ENCODE results near the gene RAB11B. TPM values are rescaled to one million over a fixed set of nuclear protein-coding genes. Genes with fewer than 3 reads are reported as not detected.

The RAB11B gene
- total RNA-seq, 1 experiment from 2014 or later: 140 TPM

DNA sequence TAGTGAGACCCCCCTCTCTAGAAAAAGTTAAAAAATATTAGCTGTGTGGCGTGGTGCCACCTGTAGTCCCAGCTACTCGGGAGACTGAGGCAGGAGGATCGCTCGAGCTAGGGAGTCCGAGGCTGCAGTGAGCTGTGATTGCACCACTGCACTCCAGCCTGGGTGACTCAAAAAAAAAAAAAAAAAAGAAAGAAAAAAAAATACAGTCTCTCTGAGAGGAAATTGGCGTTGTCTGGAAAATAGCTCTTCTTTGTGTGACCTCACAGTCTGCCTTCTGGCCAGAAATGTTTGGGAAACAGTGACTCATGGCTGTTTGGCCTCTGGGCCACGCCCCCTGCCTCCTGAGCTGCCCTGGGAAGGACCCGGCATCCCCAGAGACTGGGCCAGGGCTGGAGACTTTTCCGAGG lies 33.7 kb downstream of the RAB11B start:
- Histone ChIP-seq H3K36me3 (ENCODE audit: control insufficient read depth in 1 of 2, insufficient read depth in 2 of 2, low read length in 2 of 2) (no peaks in the 10 kb centered on the region), H4K20me1 (ENCODE audit: insufficient read depth) (no peaks in the 10 kb centered on the region), H3K9ac (ENCODE audit: low read length) (peak overlapping the region; percentile 36; the same call in 1 of the 2 replicates), H3K4me1 (ENCODE audit: control insufficient read depth in 1 of 2, insufficient read depth in 2 of 2, low read length in 2 of 2) (peaks cover 13 to 19% of the 10 kb centered on the region in 2 experiments), H3K9me3 (ENCODE audit: control insufficient read depth in 1 of 2, insufficient read depth in 1 of 2, low read depth in 1 of 2, low read length in 2 of 2) (no peaks in the 10 kb centered on the region), H3K79me2 (ENCODE audit: insufficient read depth, low read length) (no peaks in the 10 kb centered on the region), H3K4me2 (ENCODE audit: low read length) (peak overlapping the region; percentile 67), H3K27me3 (ENCODE audit: insufficient read depth, low read length) (no peaks in the 10 kb centered on the region), H2AFZ (ENCODE audit: low read depth, low read length, poor library complexity, severe bottlenecking) (no peak overlapping the region), H3K4me3 (replicated peaks in 1 of 2; ENCODE audit: low read depth in 1 of 2, low read length in 2 of 2) (peak overlapping the region in 1 of 2 experiments; percentile 16; a peak in 1 of 4 replicates), H3K9me2 (ENCODE audit: insufficient read depth) (no peaks in the 10 kb centered on the region), H3K27ac (ENCODE audit: low read depth, low read length) (peak overlapping the region; percentile 65)
- POLR2A ChIA-PET: interaction anchor here (0.6 to 1.6 kb wide), 7 partner anchors 10 to 90 kb away, joined by 3 to 12 read pairs (median 4); partner anchors contain the start of genes ANGPTL4, HNRNPM, MARCHF2 and ZNF414
- BruUV-seq (replicated peaks): no TSS peak
- RAD21 ChIA-PET (ENCODE audit: low non-redundant PET in 1 of 2, low total read pairs in 2 of 2, uncharacterized antibody in 2 of 2, unreplicated experiment in 2 of 2): no interaction called here
- DNase-seq (ENCODE audit: low read depth, low spot score) (peak; percentile 85), ATAC-seq (peak; percentile 91)
- CTCF ChIA-PET: interaction anchor here (0.6 to 1.7 kb wide), 2 partner anchors 11 to 69 kb away, joined by 3 to 21 read pairs; partner anchors contain the start of gene MARCHF2
- intact Hi-C loops (cut with micrococcal nuclease): no loop called here
- no peak for TF ChIP-seq EZH2 (IDR thresholded peaks at IDR 0.05)
- TF ChIP-seq CEBPB (IDR thresholded peaks at IDR 0.05; ENCODE audit: low read depth): 0 out of 2 replicates have a peak, but pooled peaks have one; percentile 56
- TF ChIP-seq RAD21 (IDR thresholded peaks at IDR 0.05; ENCODE audit: low read depth): peak; percentile 23; the same call in 1 of the 2 replicates
- TF ChIP-seq ELF1 (IDR thresholded peaks at IDR 0.05; ENCODE audit: borderline replicate concordance, low read depth): no peak
- TF ChIP-seq ZNF274 (IDR thresholded peaks at IDR 0.05; ENCODE audit: low read depth, low read length): no peak
- TF ChIP-seq, protein P1, sequence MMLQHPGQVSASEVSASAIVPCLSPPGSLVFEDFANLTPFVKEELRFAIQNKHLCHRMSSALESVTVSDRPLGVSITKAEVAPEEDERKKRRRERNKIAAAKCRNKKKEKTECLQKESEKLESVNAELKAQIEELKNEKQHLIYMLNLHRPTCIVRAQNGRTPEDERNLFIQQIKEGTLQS (IDR thresholded peaks at IDR 0.05): no peak
- TF ChIP-seq FOSL1 (IDR thresholded peaks at IDR 0.05; ENCODE audit: low read depth): peak; percentile 81
- TF ChIP-seq POLR2A (IDR thresholded peaks at IDR 0.05; ENCODE audit: borderline replicate concordance, extremely low read depth, insufficient read depth, insufficient read length): no peak
- TF ChIP-seq EZH2phosphoT487 (IDR thresholded peaks at IDR 0.05; ENCODE audit: borderline replicate concordance): no peak
- TF ChIP-seq, protein P2, sequence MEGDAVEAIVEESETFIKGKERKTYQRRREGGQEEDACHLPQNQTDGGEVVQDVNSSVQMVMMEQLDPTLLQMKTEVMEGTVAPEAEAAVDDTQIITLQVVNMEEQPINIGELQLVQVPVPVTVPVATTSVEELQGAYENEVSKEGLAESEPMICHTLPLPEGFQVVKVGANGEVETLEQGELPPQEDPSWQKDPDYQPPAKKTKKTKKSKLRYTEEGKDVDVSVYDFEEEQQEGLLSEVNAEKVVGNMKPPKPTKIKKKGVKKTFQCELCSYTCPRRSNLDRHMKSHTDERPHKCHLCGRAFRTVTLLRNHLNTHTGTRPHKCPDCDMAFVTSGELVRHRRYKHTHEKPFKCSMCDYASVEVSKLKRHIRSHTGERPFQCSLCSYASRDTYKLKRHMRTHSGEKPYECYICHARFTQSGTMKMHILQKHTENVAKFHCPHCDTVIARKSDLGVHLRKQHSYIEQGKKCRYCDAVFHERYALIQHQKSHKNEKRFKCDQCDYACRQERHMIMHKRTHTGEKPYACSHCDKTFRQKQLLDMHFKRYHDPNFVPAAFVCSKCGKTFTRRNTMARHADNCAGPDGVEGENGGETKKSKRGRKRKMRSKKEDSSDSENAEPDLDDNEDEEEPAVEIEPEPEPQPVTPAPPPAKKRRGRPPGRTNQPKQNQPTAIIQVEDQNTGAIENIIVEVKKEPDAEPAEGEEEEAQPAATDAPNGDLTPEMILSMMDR (IDR thresholded peaks at IDR 0.05 in 2 of 3, conservative IDR thresholded peaks at IDR 0.05 in 1 of 3; ENCODE audit: borderline replicate concordance in 1 of 3, insufficient read depth in 1 of 3, low read depth in 2 of 3, low read length in 2 of 3): no peak
- TF ChIP-seq, protein P3, sequence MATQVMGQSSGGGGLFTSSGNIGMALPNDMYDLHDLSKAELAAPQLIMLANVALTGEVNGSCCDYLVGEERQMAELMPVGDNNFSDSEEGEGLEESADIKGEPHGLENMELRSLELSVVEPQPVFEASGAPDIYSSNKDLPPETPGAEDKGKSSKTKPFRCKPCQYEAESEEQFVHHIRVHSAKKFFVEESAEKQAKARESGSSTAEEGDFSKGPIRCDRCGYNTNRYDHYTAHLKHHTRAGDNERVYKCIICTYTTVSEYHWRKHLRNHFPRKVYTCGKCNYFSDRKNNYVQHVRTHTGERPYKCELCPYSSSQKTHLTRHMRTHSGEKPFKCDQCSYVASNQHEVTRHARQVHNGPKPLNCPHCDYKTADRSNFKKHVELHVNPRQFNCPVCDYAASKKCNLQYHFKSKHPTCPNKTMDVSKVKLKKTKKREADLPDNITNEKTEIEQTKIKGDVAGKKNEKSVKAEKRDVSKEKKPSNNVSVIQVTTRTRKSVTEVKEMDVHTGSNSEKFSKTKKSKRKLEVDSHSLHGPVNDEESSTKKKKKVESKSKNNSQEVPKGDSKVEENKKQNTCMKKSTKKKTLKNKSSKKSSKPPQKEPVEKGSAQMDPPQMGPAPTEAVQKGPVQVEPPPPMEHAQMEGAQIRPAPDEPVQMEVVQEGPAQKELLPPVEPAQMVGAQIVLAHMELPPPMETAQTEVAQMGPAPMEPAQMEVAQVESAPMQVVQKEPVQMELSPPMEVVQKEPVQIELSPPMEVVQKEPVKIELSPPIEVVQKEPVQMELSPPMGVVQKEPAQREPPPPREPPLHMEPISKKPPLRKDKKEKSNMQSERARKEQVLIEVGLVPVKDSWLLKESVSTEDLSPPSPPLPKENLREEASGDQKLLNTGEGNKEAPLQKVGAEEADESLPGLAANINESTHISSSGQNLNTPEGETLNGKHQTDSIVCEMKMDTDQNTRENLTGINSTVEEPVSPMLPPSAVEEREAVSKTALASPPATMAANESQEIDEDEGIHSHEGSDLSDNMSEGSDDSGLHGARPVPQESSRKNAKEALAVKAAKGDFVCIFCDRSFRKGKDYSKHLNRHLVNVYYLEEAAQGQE (IDR thresholded peaks at IDR 0.05; ENCODE audit: low read depth): no peak
- TF ChIP-seq TCF7L2 (IDR thresholded peaks at IDR 0.05; ENCODE audit: borderline replicate concordance, extremely low read depth, insufficient read depth, insufficient read length): no peak
- no peak for TF ChIP-seq SIN3A (IDR thresholded peaks at IDR 0.05; ENCODE audit: low read depth)
- no peak for TF ChIP-seq CBX3 (IDR thresholded peaks at IDR 0.05; ENCODE audit: low read depth)
- TF ChIP-seq, protein P4, sequence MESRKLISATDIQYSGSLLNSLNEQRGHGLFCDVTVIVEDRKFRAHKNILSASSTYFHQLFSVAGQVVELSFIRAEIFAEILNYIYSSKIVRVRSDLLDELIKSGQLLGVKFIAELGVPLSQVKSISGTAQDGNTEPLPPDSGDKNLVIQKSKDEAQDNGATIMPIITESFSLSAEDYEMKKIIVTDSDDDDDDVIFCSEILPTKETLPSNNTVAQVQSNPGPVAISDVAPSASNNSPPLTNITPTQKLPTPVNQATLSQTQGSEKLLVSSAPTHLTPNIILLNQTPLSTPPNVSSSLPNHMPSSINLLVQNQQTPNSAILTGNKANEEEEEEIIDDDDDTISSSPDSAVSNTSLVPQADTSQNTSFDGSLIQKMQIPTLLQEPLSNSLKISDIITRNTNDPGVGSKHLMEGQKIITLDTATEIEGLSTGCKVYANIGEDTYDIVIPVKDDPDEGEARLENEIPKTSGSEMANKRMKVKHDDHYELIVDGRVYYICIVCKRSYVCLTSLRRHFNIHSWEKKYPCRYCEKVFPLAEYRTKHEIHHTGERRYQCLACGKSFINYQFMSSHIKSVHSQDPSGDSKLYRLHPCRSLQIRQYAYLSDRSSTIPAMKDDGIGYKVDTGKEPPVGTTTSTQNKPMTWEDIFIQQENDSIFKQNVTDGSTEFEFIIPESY (IDR thresholded peaks at IDR 0.05; ENCODE audit: extremely low read depth, insufficient replicate concordance, low read length): no peak
- no peak; the same call in 1 of the 2 replicates for TF ChIP-seq EGR1 (IDR thresholded peaks at IDR 0.05; ENCODE audit: low read depth)
- TF ChIP-seq, protein P5, sequence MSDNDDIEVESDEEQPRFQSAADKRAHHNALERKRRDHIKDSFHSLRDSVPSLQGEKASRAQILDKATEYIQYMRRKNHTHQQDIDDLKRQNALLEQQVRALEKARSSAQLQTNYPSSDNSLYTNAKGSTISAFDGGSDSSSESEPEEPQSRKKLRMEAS (IDR thresholded peaks at IDR 0.05): no peak
- peak; percentile 50 for TF ChIP-seq POLR2AphosphoS5 (IDR thresholded peaks at IDR 0.05; ENCODE audit: low read depth, low read length)
- TF ChIP-seq YY1 (IDR thresholded peaks at IDR 0.05; ENCODE audit: extremely low read depth, insufficient replicate concordance, low read depth, low read length): no peak
- peak; percentile 86 for TF ChIP-seq JUND (IDR thresholded peaks at IDR 0.05)
- TF ChIP-seq ZFX (IDR thresholded peaks at IDR 0.05): no peak
